B cell (primary cell): ENCODE data around the gene TMEM132E. TPM values are rescaled to one million over a fixed set of nuclear protein-coding genes. Genes with fewer than 3 reads are reported as not detected.

Experiments
- ATAC-seq: fragments of 200-7000 bp; cut with Tn5 transposase; one replicate; pipeline ENCODE4 v1.10.0; 2021; ENCODE audit warnings: low read depth, mild to moderate bottlenecking, moderate number of reproducible peaks, moderate library complexity
- CTCF ChIA-PET: fragments of 350-600 bp; sonication (Branson Sonifier 250); formaldehyde crosslinking; loops from one replicate; lab custom pipeline; 2021; ENCODE audit warnings: antibody characterized with exemption, inconsistent platforms; lab: Charles Lee
- POLR2A ChIA-PET: fragments of 350-600 bp; sonication (Branson Sonifier 250); formaldehyde crosslinking; loops from one replicate; lab custom pipeline; 2021; ENCODE audit warnings: antibody characterized with exemption; lab: Charles Lee
- DNase-seq: peaks from one replicate; pipeline ENCODE4 v3.0.0; 2013
- H2AFZ ChIP-seq: 2 replicates; pipeline ENCODE4 v1.6.1; 2012; ENCODE audit warnings: mild to moderate bottlenecking, low read depth, low read length; ENCODE audit not compliant: insufficient read depth, poor library complexity, severe bottlenecking
- H3K27ac ChIP-seq, 2 donors: 1 replicate in 1 of 2; 2 replicates in 1 of 2; pipeline ENCODE4 v1.5.1; 2012 to 2013; ENCODE audit warnings: low read length in 2 of 2, mild to moderate bottlenecking in 2 of 2, moderate library complexity in 1 of 2
- H3K27me3 ChIP-seq, 4 experiments: fragments of 200-600 bp in 1 of 4; sonication (generic) in 1 of 4; replicated peaks in 1 of 4; 1 replicate in 2 of 4; 2 replicates in 2 of 4; pipeline versions ENCODE4 v1.6.1 to v1.7.0; 2013 to 2016; ENCODE audit warnings: low read length in 3 of 4, mild to moderate bottlenecking in 2 of 4, mixed read lengths in 1 of 4, moderate library complexity in 1 of 4; ENCODE audit not compliant: insufficient read depth in 4 of 4, control insufficient read depth in 3 of 4; ENCODE audit errors: control extremely low read depth in 1 of 4
- H3K36me3 ChIP-seq, 2 experiments: replicated peaks in 1 of 2; 1 replicate in 1 of 2; 2 replicates in 1 of 2; pipeline versions ENCODE4 v1.6.1 to v1.7.1; 2013; ENCODE audit warnings: low read length in 1 of 2; ENCODE audit not compliant: insufficient read depth in 2 of 2, control insufficient read depth in 1 of 2; ENCODE audit errors: control extremely low read depth in 1 of 2, extremely low read depth in 1 of 2
- H3K4me1 ChIP-seq, 2 donors: fragments of 200-600 bp in 1 of 2; sonication (generic) in 1 of 2; 1 replicate in 1 of 2; 2 replicates in 1 of 2; pipeline versions ENCODE4 v1.5.1 to v1.6.1; 2013 to 2017; ENCODE audit warnings: low read length in 2 of 2; ENCODE audit not compliant: control insufficient read depth in 2 of 2, insufficient read depth in 2 of 2
- H3K4me2 ChIP-seq: replicated peaks from 2 replicates; pipeline ENCODE3; 2012; ENCODE audit warnings: mild to moderate bottlenecking, low read depth, low read length; ENCODE audit not compliant: poor library complexity, severe bottlenecking
- H3K4me3 ChIP-seq, 5 experiments: fragments of 200-600 bp in 1 of 5; sonication (generic) in 1 of 5; 1 replicate in 3 of 5; 2 replicates in 2 of 5; pipeline versions ENCODE4 v1.5.1 to v1.7.0; 2011 to 2016; ENCODE audit warnings: low read length in 4 of 5, mild to moderate bottlenecking in 4 of 5, low read depth in 2 of 5, control low read depth in 1 of 5, moderate library complexity in 1 of 5; ENCODE audit not compliant: insufficient read depth in 1 of 5; ENCODE audit errors: control extremely low read depth in 1 of 5, extremely low read depth in 1 of 5
- H3K79me2 ChIP-seq: fragments of 200-600 bp; sonication (generic); one replicate; pipeline ENCODE4 v1.6.0; 2016; ENCODE audit warnings: low read length; ENCODE audit not compliant: control insufficient read depth, insufficient read depth
- H3K9ac ChIP-seq: fragments of 200-600 bp; sonication (generic); 2 replicates; pipeline ENCODE4 v1.6.1; 2017; ENCODE audit warnings: mild to moderate bottlenecking, low read length, moderate library complexity
- H3K9me3 ChIP-seq, 3 donors: one replicate each; pipeline versions ENCODE4 v1.6.1 to v1.7.1; 2013; ENCODE audit warnings: low read length in 2 of 3; ENCODE audit not compliant: control insufficient read depth in 2 of 3, insufficient read depth in 1 of 3; ENCODE audit errors: control extremely low read depth in 1 of 3
- H4K20me1 ChIP-seq: 2 replicates; pipeline ENCODE4 v1.6.0; 2012; ENCODE audit warnings: mild to moderate bottlenecking, low read length; ENCODE audit not compliant: insufficient read depth, control insufficient read depth, poor library complexity, severe bottlenecking
- H3K27ac Mint-ChIP-seq: one replicate; pipeline ENCODE4 v1.8.0; 2021; ENCODE audit warnings: mixed read lengths
- H3K27me3 Mint-ChIP-seq: one replicate; pipeline ENCODE4 v1.8.0; 2021; ENCODE audit warnings: mixed read lengths
- H3K4me1 Mint-ChIP-seq: one replicate; pipeline ENCODE4 v1.8.0; 2021; ENCODE audit warnings: mixed read lengths
- H3K4me3 Mint-ChIP-seq: one replicate; pipeline ENCODE4 v1.8.0; 2021; ENCODE audit warnings: mixed read lengths
- H3K9me3 Mint-ChIP-seq: one replicate; pipeline ENCODE4 v1.8.0; 2022; ENCODE audit warnings: mixed read lengths; ENCODE audit not compliant: insufficient read depth
- CTCF ChIP-seq: fragments of 200-600 bp; IDR thresholded peaks from one replicate; pipeline ENCODE4 v1.8.0; 2022; ENCODE audit warnings: antibody characterized with exemption, mild to moderate bottlenecking
- EZH2 ChIP-seq: IDR thresholded peaks from 2 replicates; pipeline ENCODE4 v1.6.1; 2012; ENCODE audit warnings: borderline replicate concordance, low read depth, mild to moderate bottlenecking, moderate library complexity, low read length; ENCODE audit not compliant: insufficient read depth, poor library complexity, severe bottlenecking
- WGBS: methylation state at CpG from one replicate; pipeline ENCODE4 v1.1.5; 2013; ENCODE audit warnings: missing lambda C conversion rate; ENCODE audit not compliant: insufficient coverage; 5-methylcytosine and 5-hydroxymethylcytosine counted together
- intact Hi-C: fragments of 100-400 bp; cut with micrococcal nuclease; formaldehyde crosslinking; loops from one replicate; pipeline ENCODE4 v1.10.0; 2022
- polyA plus RNA-seq: library from polyadenylated mRNA; depleted of rRNA; stranded (reverse); fragments of >200 nt; gene quantifications from 2 replicates; pipeline ENCODE4 v1.2.3, GENCODE V29; 2012
- total RNA-seq, 2 donors: library from RNA; stranded (reverse); fragments of 120-200 nt in 1 of 2; gene quantifications; 1 replicate in 1 of 2; 2 replicates in 1 of 2; pipeline versions ENCODE4 v1.2.3 to v1.2.4, GENCODE V29; 2013 to 2022

Gene TMEM132E
- total and polyA plus RNA-seq, 2 donors (not counting 1 experiment from before 2014, with no cell fraction given), result not detected

- no peak overlapping the region for H3K9ac ChIP-seq
- no peaks in the 10 kb centered on the region for H3K36me3 ChIP-seq
- H2AFZ ChIP-seq, result no peak overlapping the region
- Mint-ChIP-seq H3K4me3 (no peak overlapping the region), H3K9me3 (no peaks in the 10 kb centered on the region), H3K4me1 (no peaks in the 10 kb centered on the region), H3K27ac (no peak overlapping the region), H3K27me3 (peaks cover 44% of the 10 kb centered on the region)
- H3K4me3 ChIP-seq, result no peak overlapping the region
- no peak overlapping the region for H3K4me2 ChIP-seq
- WGBS, result no CpG with 5 or more reads among the region's 2 CpGs
- H4K20me1 ChIP-seq, result no peaks in the 10 kb centered on the region
- intact Hi-C loops, result no loop called here
- no peaks in the 10 kb centered on the region for H3K4me1 ChIP-seq
- DNase-seq (no peak), ATAC-seq (no peak)
- H3K27me3 ChIP-seq, result peaks cover 0 to 17% (median 0%) of the 10 kb centered on the region in 4 experiments
- POLR2A ChIA-PET, result no interaction called here
- H3K9me3 ChIP-seq, result no peaks in the 10 kb centered on the region
- H3K27ac ChIP-seq, result no peak overlapping the region
- no peak for TF ChIP-seq EZH2
- no peak for TF ChIP-seq CTCF
- H3K79me2 ChIP-seq, result no peaks in the 10 kb centered on the region
- CTCF ChIA-PET, result no interaction called here
Observed at GRCh38 chr17:34598161-34598776, 18.9 kb downstream of the TMEM132E start.

GRCh38 chr17:34601416-34601815 lies 22.0 kb downstream of the TMEM132E start:
- WGBS, result 83% methylated on average over 2 of the region's 3 CpGs
- Mint-ChIP-seq H3K4me1 (no peaks in the 10 kb centered on the region), H3K4me3 (no peak overlapping the region), H3K9me3 (no peaks in the 10 kb centered on the region), H3K27me3 (peaks cover 41% of the 10 kb centered on the region), H3K27ac (no peak overlapping the region)
- no peak for TF ChIP-seq CTCF
- no peak for TF ChIP-seq EZH2
- Histone ChIP-seq H3K27me3 (peaks cover 0 to 18% (median 0%) of the 10 kb centered on the region in 4 experiments), H3K79me2 (no peaks in the 10 kb centered on the region), H3K36me3 (no peaks in the 10 kb centered on the region), H3K4me2 (no peak overlapping the region), H3K4me1 (no peaks in the 10 kb centered on the region), H3K4me3 (no peak overlapping the region), H3K27ac (no peak overlapping the region), H3K9me3 (no peaks in the 10 kb centered on the region), H3K9ac (no peak overlapping the region), H4K20me1 (no peaks in the 10 kb centered on the region), H2AFZ (no peak overlapping the region)
- intact Hi-C loops, result no loop called here
- ChIA-PET POLR2A (no interaction called here), CTCF (no interaction called here)
- ATAC-seq (no peak), DNase-seq (no peak)
